Epithelial cell of proximal tubule (primary cell): ENCODE results near the gene CACNB4. TPM values are rescaled to one million over a fixed set of nuclear protein-coding genes. Genes with fewer than 3 reads are reported as not detected.
"Not testable (repeated sequence)": the region's sequence is repeated elsewhere in the genome, so short reads cannot be mapped to it uniquely, and the experiment has no call there.

ENCODE experiments used
- DNase-seq: peaks from one replicate; pipeline ENCODE4 v3.0.0-alpha.2; 2011; ENCODE audit warnings: low read depth
- H3K4me3 ChIP-seq: 2 replicates; pipeline ENCODE4 v1.5.1; 2011; ENCODE audit warnings: low read depth, mild to moderate bottlenecking, low read length
- total RNA-seq: library from RNA; depleted of rRNA; stranded (reverse); fragments of >200 nt; gene quantifications from 2 replicates; pipeline ENCODE4 v1.2.3, GENCODE V29; 2015
- TF ChIP-seq, protein P1 (sequence below): conservative IDR thresholded peaks from 2 replicates; pipeline ENCODE4 v1.5.1; 2012; ENCODE audit warnings: low read depth, mild to moderate bottlenecking, low read length

The CACNB4 gene
- total RNA-seq, 1 donor from 2014 or later, result 0.52 TPM

DNA sequence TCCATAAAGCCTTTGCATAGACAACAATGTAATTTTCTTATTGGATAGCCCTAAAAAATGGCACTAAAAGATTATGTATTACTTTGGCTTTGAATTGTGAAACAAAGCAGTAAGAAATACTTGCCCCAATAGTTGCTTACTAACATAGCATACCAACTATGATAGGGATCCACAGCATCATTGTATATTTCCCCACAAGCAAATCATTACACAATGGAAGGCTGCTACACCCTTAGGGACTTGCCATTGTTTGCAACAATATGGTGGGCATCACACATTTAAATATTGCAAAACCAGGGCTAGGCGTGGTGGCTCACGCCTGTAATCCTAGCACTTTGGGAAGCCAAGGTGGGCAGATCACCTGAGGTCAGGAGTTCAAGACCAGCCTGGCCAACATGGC is 74.4 kb downstream of the CACNB4 start:
- DNase-seq, result no peak
- no peak overlapping the region for H3K4me3 ChIP-seq
- TF ChIP-seq, protein P1, sequence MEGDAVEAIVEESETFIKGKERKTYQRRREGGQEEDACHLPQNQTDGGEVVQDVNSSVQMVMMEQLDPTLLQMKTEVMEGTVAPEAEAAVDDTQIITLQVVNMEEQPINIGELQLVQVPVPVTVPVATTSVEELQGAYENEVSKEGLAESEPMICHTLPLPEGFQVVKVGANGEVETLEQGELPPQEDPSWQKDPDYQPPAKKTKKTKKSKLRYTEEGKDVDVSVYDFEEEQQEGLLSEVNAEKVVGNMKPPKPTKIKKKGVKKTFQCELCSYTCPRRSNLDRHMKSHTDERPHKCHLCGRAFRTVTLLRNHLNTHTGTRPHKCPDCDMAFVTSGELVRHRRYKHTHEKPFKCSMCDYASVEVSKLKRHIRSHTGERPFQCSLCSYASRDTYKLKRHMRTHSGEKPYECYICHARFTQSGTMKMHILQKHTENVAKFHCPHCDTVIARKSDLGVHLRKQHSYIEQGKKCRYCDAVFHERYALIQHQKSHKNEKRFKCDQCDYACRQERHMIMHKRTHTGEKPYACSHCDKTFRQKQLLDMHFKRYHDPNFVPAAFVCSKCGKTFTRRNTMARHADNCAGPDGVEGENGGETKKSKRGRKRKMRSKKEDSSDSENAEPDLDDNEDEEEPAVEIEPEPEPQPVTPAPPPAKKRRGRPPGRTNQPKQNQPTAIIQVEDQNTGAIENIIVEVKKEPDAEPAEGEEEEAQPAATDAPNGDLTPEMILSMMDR, result no peak

DNA sequence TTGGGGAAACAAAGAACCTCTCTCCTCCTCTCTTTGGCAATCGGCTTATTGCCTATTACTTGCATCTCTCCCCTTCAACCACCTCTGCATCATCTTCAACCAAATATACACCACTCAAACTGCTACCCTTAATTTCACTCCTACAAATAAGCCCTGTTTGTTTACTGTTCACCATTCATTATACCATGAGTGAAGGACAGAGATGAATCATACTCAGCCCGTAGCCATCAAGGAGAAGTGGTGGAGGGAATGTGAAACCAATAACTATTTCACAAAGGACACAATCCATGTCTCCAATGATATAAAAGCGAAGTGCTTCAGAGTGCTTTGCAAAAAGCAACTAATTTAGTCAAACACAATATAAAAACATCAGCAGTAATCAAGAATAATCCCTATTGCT is 76.8 kb downstream of the CACNB4 start:
- TF ChIP-seq, protein P1, result no peak
- DNase-seq, result no peak

DNA sequence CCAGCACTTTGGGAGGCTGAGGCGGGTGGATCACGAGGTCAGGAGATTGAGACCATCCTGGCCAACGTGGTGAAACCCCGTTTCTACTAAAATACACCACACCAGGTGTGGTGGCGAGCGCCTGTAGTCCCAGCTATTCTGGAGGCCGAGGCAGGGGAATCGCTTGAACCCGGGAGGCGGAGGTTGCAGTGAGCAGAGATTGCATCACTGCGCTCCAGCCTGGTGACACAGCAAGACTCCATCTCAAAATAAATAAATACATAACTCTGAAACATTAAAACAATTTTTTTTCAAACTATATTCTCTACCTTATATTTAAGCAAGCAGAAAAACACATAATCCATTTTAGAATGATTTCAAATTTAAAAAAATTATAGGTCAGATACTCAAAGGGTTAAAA is 77.8 kb downstream of the CACNB4 start:
- DNase-seq, H3K4me3 ChIP-seq: not testable (repeated sequence)

More for the DNA sequence above, 76.8 kb downstream of the CACNB4 start:
- no peak overlapping the region for H3K4me3 ChIP-seq

DNA sequence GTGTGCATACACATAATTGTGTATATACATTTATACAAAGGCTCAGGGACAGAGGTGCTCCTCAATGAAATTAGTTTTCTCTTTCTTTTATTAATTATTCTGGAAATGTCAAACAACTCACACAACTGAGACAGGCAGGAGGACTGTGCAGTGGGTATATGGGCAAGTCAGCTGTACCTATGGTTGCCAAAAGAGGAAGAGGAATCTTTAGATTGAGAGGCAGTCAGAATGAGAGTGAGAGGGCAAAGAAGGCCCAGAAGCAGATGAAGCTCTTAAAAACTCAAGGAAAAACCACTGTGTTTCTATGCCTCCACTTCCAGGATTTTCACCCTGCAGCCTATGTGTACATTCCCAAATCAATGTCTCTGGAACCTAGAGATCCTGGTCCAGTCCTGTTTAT is 79.1 kb downstream of the CACNB4 start:
- TF ChIP-seq, protein P1, result no peak
- no peak overlapping the region for H3K4me3 ChIP-seq
- DNase-seq, result no peak

DNA sequence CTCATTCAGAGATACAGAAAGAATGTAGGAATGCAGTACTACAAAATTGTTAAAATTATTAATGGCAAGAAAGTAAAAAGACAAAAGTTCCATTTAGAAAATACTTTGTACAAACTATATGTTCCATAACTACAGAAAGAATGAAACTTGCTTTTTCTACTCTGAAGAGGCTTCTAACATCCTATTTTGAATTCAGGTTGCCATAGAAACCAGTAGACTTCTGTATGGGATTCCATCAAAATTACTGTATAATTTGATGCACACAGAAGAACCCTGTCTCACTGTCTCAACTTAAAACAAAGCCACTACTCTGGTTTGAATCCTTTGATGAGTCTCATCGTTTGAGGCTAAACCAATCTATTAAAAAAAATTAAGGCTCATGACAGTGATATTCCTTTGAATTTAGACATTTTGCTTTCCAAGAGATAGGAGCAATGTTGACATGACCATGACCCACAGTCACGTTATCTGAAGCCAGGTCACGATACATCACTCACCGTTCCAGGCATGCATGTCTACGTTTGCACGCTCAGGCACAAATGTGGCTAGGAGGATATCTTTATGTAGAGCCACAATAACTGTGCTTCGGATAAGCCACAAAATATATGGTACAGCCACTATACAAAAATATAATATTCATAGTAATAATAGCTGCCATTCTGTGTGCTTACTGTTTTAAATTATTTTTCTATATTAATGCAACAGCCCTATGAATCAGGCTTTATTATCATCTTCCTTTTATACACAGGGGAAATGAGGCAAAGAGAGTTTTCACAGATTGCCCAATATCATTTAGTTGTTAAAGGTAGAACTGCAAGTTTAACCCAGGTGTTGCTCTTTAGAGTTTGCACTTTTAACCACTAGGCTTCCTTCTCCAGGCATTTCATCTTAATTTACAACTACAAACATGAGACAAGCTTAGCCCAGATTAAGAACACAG is 82.4 kb downstream of the CACNB4 start:
- no peak overlapping the region for H3K4me3 ChIP-seq
- TF ChIP-seq, protein P1, result no peak
- DNase-seq, result no peak

DNA sequence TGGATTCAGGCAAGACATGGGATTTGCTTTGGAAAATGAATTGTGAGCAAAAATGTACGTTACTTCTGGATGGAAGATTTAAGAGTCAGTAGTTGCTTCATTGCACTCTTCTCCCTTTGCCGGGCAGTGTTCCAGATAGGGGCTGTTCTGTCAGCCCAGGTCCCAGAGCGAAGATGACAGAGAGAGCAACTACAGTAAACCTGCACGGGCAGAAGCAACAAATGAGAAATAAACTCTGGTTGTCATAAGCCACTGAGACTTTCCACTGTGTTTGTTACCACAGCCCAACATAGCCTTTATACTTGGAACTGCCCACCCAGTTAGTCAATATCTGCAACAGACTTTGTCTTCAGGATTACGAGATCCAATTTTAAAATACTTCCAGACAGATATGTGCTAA is 83.3 kb downstream of the CACNB4 start:
- TF ChIP-seq, protein P1, result no peak
- no peak for DNase-seq
- H3K4me3 ChIP-seq, result no peak overlapping the region

DNA sequence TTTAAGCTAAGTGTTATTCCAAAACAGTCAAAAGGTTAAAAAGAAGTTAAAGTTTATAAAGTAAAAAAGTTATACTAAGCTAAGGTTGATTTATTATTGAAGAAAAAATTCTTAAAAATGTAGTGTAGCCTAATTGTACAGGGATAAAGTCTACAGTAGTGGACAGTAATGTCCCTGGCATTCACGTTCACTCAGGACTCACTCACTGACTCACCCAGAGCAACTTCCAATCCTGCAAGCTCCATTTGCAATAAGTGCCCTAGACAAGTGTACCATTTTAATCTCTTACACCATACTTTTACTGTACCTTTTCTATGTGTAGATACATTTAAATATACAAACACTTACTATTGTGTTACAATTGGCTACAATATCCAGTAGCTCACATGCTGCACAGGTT is 86.1 kb downstream of the CACNB4 start:
- TF ChIP-seq, protein P1, result no peak
- DNase-seq, result no peak

More for the DNA sequence above, 86.1 kb downstream of the CACNB4 start:
- H3K4me3 ChIP-seq, result no peak overlapping the region
